Measurements from ENCODE around the gene INPP5E.

DNA sequence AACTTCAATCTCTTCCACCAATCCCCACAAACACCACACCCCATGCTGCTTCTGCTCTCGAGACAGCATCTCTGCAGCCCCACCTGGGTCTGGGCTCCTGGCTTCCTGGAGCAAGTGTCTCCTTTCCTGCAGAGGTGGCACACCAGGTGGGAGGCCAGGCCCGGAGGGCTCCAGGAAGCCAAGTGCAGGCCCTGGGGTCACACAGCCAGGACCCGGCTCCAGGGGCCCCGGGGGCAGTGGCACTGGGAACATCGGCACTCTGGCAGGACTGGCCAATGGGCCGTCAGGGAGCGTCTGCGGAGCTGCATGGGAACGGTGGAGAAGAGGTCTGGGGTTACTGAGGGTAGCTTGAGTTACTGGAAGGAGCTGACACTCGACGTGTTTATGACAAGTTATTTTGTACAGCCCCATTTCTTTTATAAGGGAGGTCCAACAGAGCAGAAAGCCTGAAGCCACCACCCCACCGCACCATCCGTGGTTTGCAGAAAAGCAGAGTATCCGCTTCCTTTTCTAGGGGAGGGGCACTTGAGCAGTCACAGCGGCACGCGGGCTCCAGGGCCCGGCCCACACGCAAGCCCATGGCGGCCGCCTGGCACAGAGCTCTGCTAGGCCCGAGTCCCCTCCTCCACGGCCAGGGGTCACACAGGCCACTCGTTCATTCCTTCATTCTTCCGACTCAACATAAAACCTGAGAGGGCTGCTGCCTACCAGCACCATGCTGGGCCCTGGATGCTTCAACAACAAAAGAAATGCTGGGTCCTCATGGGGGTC lies 14.6 kb upstream of the INPP5E start:
- TF ChIP-seq, protein P1, sequence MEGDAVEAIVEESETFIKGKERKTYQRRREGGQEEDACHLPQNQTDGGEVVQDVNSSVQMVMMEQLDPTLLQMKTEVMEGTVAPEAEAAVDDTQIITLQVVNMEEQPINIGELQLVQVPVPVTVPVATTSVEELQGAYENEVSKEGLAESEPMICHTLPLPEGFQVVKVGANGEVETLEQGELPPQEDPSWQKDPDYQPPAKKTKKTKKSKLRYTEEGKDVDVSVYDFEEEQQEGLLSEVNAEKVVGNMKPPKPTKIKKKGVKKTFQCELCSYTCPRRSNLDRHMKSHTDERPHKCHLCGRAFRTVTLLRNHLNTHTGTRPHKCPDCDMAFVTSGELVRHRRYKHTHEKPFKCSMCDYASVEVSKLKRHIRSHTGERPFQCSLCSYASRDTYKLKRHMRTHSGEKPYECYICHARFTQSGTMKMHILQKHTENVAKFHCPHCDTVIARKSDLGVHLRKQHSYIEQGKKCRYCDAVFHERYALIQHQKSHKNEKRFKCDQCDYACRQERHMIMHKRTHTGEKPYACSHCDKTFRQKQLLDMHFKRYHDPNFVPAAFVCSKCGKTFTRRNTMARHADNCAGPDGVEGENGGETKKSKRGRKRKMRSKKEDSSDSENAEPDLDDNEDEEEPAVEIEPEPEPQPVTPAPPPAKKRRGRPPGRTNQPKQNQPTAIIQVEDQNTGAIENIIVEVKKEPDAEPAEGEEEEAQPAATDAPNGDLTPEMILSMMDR (IDR thresholded peaks at IDR 0.05), result no peak
- TF ChIP-seq POLR2A (IDR thresholded peaks at IDR 0.05), result no peak

Data from lower leg skin (tissue), 3 donors.